Activated T-cell treated with anti-CD3 and anti-CD28 coated beads, Interleukin-2, amount 50 U/mL, for 24 hours (primary cell): ENCODE measurements around the gene C1orf94.

ENCODE experiments used
- DNase-seq: peaks from one replicate; pipeline ENCODE4 v3.0.0-alpha.2; 2020
- H3K27ac Mint-ChIP-seq: 2 replicates; pipeline ENCODE4 v1.8.0; 2020; ENCODE audit warnings: mild to moderate bottlenecking, mixed read lengths
- H3K27me3 Mint-ChIP-seq: 2 replicates; pipeline ENCODE4 v1.8.0; 2020; ENCODE audit warnings: mixed read lengths
- H3K36me3 Mint-ChIP-seq: 2 replicates; pipeline ENCODE4 v1.8.0; 2020; ENCODE audit warnings: low read depth, mixed read lengths
- H3K4me1 Mint-ChIP-seq: 2 replicates; pipeline ENCODE4 v1.8.0; 2020; ENCODE audit warnings: low read depth, mixed read lengths
- H3K4me3 Mint-ChIP-seq: 2 replicates; pipeline ENCODE4 v1.8.0; 2020; ENCODE audit warnings: mild to moderate bottlenecking, moderate library complexity, mixed read lengths
- H3K9me3 Mint-ChIP-seq: 2 replicates; pipeline ENCODE4 v1.8.0; 2020; ENCODE audit warnings: mixed read lengths

C1orf94 gene

GRCh38 chr1:34176830-34177603 is at the start of gene C1orf94:
C1orf94 (plus strand) TSS chr1:34176907; CDS start chr1:34177790, 883 bp downstream.
- H3K27ac Mint-ChIP-seq, result no peak within 1 kb of the TSS
- no peak for DNase-seq
- H3K4me3 Mint-ChIP-seq, result no peak within 1 kb of the TSS
- no peaks in the 10 kb centered on the region for H3K4me1 Mint-ChIP-seq
- no peaks in the 10 kb centered on the region for H3K36me3 Mint-ChIP-seq
- H3K27me3 Mint-ChIP-seq, result peaks cover 64% of the 10 kb centered on the region
- H3K9me3 Mint-ChIP-seq, result no peaks in the 10 kb centered on the region

- H3K27ac Mint-ChIP-seq, result no peak overlapping the region
- H3K36me3 Mint-ChIP-seq, result no peaks in the 10 kb centered on the region
- no peak for DNase-seq
- no peak overlapping the region for H3K4me3 Mint-ChIP-seq
- peaks cover 2% of the 10 kb centered on the region for H3K27me3 Mint-ChIP-seq
- no peaks in the 10 kb centered on the region for H3K9me3 Mint-ChIP-seq
- no peaks in the 10 kb centered on the region for H3K4me1 Mint-ChIP-seq
These were observed 49.4 kb upstream of the C1orf94 start for GRCh38 chr1:34127006-34128000.

DNA sequence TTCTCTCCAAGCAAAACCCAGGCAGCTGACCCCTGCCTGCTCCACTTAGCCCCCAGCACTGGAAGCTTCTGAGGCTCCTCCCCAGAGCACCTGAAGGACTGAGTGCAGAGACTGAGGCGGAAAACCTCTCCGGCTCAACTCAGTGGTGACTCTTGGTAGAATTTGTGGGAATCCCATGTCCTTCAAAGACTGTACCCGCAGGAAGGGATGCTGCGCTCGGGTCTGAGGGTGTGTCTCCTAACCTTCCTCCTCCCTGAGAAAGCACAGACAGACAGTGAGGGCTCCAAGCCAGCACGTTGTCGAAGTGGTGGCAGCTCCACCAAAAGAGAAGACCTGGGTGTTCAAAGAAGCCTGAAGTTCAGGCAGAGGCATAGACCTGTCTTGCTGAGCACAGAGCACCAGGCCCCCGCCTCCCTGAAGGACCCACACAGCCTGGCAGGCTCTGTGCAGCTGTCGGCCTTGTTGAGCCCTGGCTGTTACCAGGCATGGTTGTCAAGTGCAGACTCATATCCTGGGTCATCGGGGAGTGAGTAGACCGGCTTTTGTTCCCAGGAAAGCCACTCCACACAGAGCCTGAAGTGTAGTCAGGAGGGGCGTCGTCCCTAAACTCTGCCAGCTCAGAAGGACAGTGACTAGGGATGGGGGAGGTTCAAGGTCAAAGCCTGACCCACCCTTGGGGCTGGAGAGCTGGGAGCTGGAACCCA is 48.4 kb upstream of the C1orf94 start:
- Mint-ChIP-seq H3K36me3 (no peaks in the 10 kb centered on the region), H3K27me3 (peaks cover 2% of the 10 kb centered on the region), H3K27ac (no peak overlapping the region), H3K9me3 (no peaks in the 10 kb centered on the region), H3K4me1 (no peaks in the 10 kb centered on the region), H3K4me3 (no peak overlapping the region)
- DNase-seq, result no peak

DNA sequence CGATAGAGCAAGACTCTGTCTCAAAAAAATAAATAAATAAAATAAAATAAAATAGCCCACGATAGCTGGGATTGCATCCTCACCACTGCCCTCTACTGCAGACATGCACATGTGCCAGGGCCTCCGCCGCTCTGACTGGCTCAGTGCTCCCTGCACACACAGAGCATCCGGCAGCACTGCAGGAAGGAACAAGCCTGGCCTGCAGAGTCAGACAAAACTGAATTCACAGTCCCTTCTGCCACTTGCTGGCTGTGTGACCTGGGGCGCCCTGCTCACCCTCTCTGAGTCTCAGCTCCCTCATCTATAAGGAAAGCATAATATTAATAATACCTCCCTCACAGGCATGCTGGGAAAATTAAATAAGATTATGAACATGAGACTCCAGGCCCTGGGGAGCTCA is 47.1 kb upstream of the C1orf94 start:
- H3K4me3 Mint-ChIP-seq, result no peak overlapping the region
- H3K9me3 Mint-ChIP-seq, result no peaks in the 10 kb centered on the region
- H3K4me1 Mint-ChIP-seq, result no peaks in the 10 kb centered on the region
- no peak for DNase-seq
- H3K36me3 Mint-ChIP-seq, result no peaks in the 10 kb centered on the region
- H3K27ac Mint-ChIP-seq, result no peak overlapping the region
- peaks cover 2% of the 10 kb centered on the region for H3K27me3 Mint-ChIP-seq

- no peak overlapping the region for H3K4me3 Mint-ChIP-seq
- no peaks in the 10 kb centered on the region for H3K9me3 Mint-ChIP-seq
- no peaks in the 10 kb centered on the region for H3K36me3 Mint-ChIP-seq
- no peak overlapping the region for H3K27ac Mint-ChIP-seq
- peaks cover 2% of the 10 kb centered on the region for H3K27me3 Mint-ChIP-seq
- H3K4me1 Mint-ChIP-seq, result no peaks in the 10 kb centered on the region
- no peak for DNase-seq
These were observed 46.4 kb upstream of the C1orf94 start for GRCh38 chr1:34130306-34130705.

DNA sequence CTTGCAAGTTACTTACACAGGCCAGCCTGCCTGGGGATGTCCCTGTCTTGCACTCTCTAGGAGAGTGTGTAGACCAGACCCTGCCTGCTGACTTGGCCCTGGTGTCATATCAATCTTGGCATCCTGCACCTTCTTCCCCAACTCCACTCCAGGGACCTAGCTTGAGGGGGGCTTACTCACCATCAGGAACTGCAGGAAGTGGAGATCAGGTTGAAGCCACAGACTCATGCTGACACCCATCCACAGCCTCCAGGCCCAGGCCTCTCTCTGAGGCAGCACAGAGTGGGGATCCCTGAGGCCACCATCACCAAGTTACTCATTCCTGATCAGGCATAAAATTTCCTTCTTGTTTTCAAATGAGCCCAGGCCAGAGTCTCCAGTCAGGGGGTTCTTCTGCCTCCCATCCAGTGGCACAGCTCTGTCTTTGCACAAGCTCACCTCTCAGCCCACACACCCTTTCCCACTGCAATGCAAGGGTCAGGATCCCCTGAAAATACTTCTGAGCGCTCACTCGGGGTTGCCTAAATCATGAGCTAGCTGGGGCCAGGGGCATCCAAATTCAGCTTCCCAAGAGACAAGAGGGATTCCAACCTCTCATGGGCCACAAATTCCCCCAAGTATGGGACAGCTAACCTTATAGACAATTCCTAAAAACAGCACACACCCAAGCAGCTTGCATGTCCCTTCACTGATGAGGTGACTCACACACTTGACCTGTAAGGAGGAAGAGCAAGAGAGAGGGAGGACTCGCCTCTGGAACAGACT is 45.1 kb upstream of the C1orf94 start:
- no peaks in the 10 kb centered on the region for H3K9me3 Mint-ChIP-seq
- no peak overlapping the region for H3K4me3 Mint-ChIP-seq

GRCh38 chr1:34132161-34132420 is 44.6 kb upstream of the C1orf94 start:
- H3K4me3 Mint-ChIP-seq, result no peak overlapping the region
- H3K36me3 Mint-ChIP-seq, result no peaks in the 10 kb centered on the region
- peaks cover 2% of the 10 kb centered on the region for H3K27me3 Mint-ChIP-seq
- H3K4me1 Mint-ChIP-seq, result no peaks in the 10 kb centered on the region
- no peak for DNase-seq
- H3K9me3 Mint-ChIP-seq, result no peaks in the 10 kb centered on the region
- H3K27ac Mint-ChIP-seq, result no peak overlapping the region

More for the DNA sequence above, 45.1 kb upstream of the C1orf94 start:
- H3K4me1 Mint-ChIP-seq, result no peaks in the 10 kb centered on the region
- H3K36me3 Mint-ChIP-seq, result no peaks in the 10 kb centered on the region
- H3K27ac Mint-ChIP-seq, result no peak overlapping the region
- H3K27me3 Mint-ChIP-seq, result peaks cover 2% of the 10 kb centered on the region
- no peak for DNase-seq

DNA sequence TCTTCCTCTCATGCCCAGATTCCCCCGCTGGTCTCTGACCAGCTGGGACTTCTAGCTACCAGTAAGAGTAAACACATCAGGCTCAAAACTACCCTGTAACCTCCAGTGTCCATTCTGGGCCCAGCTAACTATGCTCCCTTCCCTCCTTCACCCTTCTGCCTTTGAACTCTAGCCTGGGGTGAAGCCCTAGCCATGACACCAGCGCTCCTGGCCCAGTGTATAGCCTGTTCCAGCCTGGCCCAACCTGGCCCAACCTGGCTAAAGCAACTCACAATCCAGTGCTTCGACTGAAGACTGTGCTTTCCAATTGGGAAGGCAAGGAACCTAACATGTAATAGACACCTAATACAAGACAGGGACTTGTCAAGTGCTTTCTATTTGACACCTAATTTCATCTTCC is 39.3 kb upstream of the C1orf94 start:
- H3K9me3 Mint-ChIP-seq, result no peaks in the 10 kb centered on the region
- no peak overlapping the region for H3K27ac Mint-ChIP-seq

DNA sequence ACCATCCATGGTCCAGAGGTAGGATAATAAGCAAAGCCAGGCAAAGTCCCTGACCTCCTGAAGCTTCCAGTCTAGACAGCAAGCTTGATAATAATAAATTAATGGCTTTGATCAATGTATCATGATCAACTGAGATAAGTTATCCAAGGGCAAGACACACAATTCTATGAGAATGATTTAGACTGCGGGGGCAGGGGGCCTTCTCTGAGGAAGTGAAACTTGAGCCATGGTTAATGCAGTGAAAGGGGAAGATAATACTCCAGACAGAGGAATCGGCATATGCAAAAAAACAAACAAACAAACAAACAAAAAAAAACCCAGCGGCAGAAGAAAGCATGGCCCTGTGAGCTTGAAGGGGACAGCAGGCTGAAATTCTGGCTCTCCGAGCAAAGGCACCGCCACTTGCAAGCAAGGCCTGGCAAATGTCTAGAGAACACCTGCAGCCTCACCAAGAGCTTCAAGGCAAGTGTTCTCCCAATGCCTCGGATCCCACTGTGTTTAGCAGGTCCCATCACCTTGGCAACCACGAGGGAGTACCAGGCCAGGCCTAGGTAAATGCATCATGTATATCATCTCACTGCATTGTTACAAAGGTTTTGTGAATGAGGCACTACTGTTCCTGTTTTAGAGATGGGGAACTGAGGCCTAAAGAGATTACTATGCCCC is 36.6 kb upstream of the C1orf94 start:
- Mint-ChIP-seq H3K27me3 (peaks cover 11% of the 10 kb centered on the region), H3K4me3 (no peak overlapping the region), H3K36me3 (no peaks in the 10 kb centered on the region), H3K4me1 (no peaks in the 10 kb centered on the region), H3K27ac (no peak overlapping the region), H3K9me3 (no peaks in the 10 kb centered on the region)
- DNase-seq, result no peak

More for the DNA sequence above, 39.3 kb upstream of the C1orf94 start:
- Mint-ChIP-seq H3K4me3 (no peak overlapping the region), H3K4me1 (no peaks in the 10 kb centered on the region), H3K36me3 (no peaks in the 10 kb centered on the region), H3K27me3 (peaks cover 7% of the 10 kb centered on the region)
- DNase-seq, result no peak

DNA sequence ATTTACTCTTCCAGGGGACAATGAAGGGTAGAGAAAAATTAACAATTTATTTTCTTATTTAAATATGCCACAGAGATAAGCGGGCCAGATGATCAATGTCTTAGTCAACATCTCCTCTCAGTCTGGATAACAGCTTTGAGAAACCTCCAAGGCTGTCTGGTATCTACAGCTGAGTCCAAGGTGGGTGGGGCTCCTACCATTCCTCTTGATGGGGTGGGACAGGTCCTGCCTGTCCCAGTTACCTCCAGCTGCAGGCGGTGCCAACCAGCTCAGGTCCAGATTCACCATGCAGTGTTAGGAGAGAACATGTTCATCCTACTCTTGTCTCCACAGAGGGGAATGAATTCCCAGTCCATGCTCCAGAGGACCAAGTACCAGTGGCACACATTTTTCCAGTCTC is 32.7 kb upstream of the C1orf94 start:
- DNase-seq, result no peak
- no peaks in the 10 kb centered on the region for H3K36me3 Mint-ChIP-seq
- peaks cover 19% of the 10 kb centered on the region for H3K27me3 Mint-ChIP-seq
- no peaks in the 10 kb centered on the region for H3K9me3 Mint-ChIP-seq
- H3K27ac Mint-ChIP-seq, result no peak overlapping the region
- H3K4me3 Mint-ChIP-seq, result no peak overlapping the region
- H3K4me1 Mint-ChIP-seq, result no peaks in the 10 kb centered on the region

GRCh38 chr1:34144766-34145165 is 31.9 kb upstream of the C1orf94 start:
- Mint-ChIP-seq H3K27me3 (peaks cover 25% of the 10 kb centered on the region), H3K4me3 (no peak overlapping the region), H3K4me1 (no peaks in the 10 kb centered on the region), H3K9me3 (no peaks in the 10 kb centered on the region), H3K36me3 (no peaks in the 10 kb centered on the region), H3K27ac (no peak overlapping the region)
- DNase-seq, result no peak

- no peak overlapping the region for H3K27ac Mint-ChIP-seq
- peaks cover 23% of the 10 kb centered on the region for H3K27me3 Mint-ChIP-seq
- no peak for DNase-seq
- H3K4me1 Mint-ChIP-seq, result no peaks in the 10 kb centered on the region
- no peak overlapping the region for H3K4me3 Mint-ChIP-seq
- H3K36me3 Mint-ChIP-seq, result no peaks in the 10 kb centered on the region
- H3K9me3 Mint-ChIP-seq, result no peaks in the 10 kb centered on the region
These were observed 29.4 kb upstream of the C1orf94 start for GRCh38 chr1:34147301-34147700.

DNA sequence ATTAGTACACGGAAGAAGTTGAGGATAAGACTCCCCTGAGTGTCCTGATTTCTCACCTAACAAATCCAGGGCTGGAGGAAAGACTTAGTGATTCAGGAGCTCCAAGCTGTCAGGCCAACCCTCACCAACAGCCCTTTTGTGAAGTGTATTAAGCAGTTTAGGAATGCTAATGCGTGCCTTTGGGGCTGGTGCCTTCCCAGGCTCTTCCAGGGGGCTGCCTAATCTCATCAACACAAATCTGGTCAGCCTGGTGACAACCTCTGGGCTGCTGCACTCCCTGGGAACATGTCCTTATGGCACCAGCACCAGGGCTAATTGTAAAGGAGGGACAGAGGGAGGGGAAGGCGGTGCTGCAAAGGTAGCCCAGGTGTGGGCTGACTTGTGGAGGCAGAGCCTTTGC is 27.2 kb upstream of the C1orf94 start:
- H3K9me3 Mint-ChIP-seq, result no peaks in the 10 kb centered on the region
- no peak overlapping the region for H3K4me3 Mint-ChIP-seq
- H3K27ac Mint-ChIP-seq, result no peak overlapping the region
- H3K36me3 Mint-ChIP-seq, result no peaks in the 10 kb centered on the region
- no peak for DNase-seq
- peaks cover 32% of the 10 kb centered on the region for H3K27me3 Mint-ChIP-seq
- no peaks in the 10 kb centered on the region for H3K4me1 Mint-ChIP-seq

GRCh38 chr1:34153246-34153645 is 23.5 kb upstream of the C1orf94 start:
- Mint-ChIP-seq H3K4me3 (no peak overlapping the region), H3K9me3 (no peaks in the 10 kb centered on the region), H3K27me3 (peaks cover 40% of the 10 kb centered on the region)

More at GRCh38 chr1:34153246-34153645, 23.5 kb upstream of the C1orf94 start:
- Mint-ChIP-seq H3K27ac (no peak overlapping the region), H3K36me3 (no peaks in the 10 kb centered on the region), H3K4me1 (no peaks in the 10 kb centered on the region)
- DNase-seq, result no peak
